Left ventricle myocardium inferior (tissue), 1 donor: Measurements from ENCODE around the gene LIME1. TPM values are rescaled to one million over a fixed set of nuclear protein-coding genes. Genes with fewer than 3 reads are reported as not detected.

Experiments used
- DNase-seq: peaks from one replicate; pipeline ENCODE4 v3.0.0-alpha.2; 2020
- H3K27ac ChIP-seq: fragments of 200-600 bp; replicated peaks from 2 replicates; pipeline ENCODE4 v1.8.0; 2021
- H3K27me3 ChIP-seq: fragments of 200-600 bp; 2 replicates; pipeline ENCODE4 v1.8.0; 2021; ENCODE audit warnings: low read depth
- H3K36me3 ChIP-seq: fragments of 200-600 bp; 2 replicates; pipeline ENCODE4 v1.8.0; 2021
- H3K4me1 ChIP-seq: fragments of 200-600 bp; 2 replicates; pipeline ENCODE4 v1.8.0; 2021
- H3K4me3 ChIP-seq: fragments of 200-600 bp; 2 replicates; pipeline ENCODE4 v1.8.0; 2021; ENCODE audit warnings: mild to moderate bottlenecking, moderate library complexity
- H3K9me3 ChIP-seq: fragments of 200-600 bp; replicated peaks from 2 replicates; pipeline ENCODE4 v1.8.0; 2021
- intact Hi-C: fragments of 100-400 bp; cut with micrococcal nuclease; formaldehyde crosslinking; loops from one replicate; pipeline ENCODE4 v1.11.0; 2022
- total RNA-seq: library from RNA; stranded (reverse); fragmentation: NEBNext Ultra II Directional; extraction: Animal tissue kit (Norgen Biotek cat#: 25700); gene quantifications from one replicate; pipeline ENCODE4 v1.2.1, GENCODE V29; 2021
- TF ChIP-seq, protein P1 (sequence below): fragments of 200-600 bp; IDR thresholded peaks from 2 replicates; pipeline ENCODE4 v1.8.0; 2021; ENCODE audit warnings: antibody characterized with exemption, mild to moderate bottlenecking, borderline replicate concordance
- donor health status: DM: no; HTN: yes; CAD: no; lungs with severe emphysema.

LIME1 gene
- total RNA-seq, 1 donor from 2014 or later: 3.4 TPM

DNA sequence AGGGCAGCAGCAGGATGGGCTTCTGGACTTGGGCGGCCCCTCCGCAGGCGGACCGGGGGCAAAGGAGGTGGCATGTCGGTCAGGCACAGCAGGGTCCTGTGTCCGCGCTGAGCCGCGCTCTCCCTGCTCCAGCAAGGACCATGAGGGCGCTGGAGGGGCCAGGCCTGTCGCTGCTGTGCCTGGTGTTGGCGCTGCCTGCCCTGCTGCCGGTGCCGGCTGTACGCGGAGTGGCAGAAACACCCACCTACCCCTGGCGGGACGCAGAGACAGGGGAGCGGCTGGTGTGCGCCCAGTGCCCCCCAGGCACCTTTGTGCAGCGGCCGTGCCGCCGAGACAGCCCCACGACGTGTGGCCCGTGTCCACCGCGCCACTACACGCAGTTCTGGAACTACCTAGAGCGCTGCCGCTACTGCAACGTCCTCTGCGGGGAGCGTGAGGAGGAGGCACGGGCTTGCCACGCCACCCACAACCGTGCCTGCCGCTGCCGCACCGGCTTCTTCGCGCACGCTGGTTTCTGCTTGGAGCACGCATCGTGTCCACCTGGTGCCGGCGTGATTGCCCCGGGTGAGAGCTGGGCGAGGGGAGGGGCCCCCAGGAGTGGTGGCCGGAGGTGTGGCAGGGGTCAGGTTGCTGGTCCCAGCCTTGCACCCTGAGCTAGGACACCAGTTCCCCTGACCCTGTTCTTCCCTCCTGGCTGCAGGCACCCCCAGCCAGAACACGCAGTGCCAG is 39.7 kb upstream of the LIME1 start, which contains the start of gene TNFRSF6B:
TSS of gene TNFRSF6B (plus strand) at position 25 of the 729 bp plus-strand sequence. CDS start at position 141, 116 bp downstream.
- H3K27me3 ChIP-seq: no peaks in the 10 kb centered on the region
- DNase-seq: no peak
- H3K9me3 ChIP-seq: no peaks in the 10 kb centered on the region
- intact Hi-C loops: no loop called here
- H3K27ac ChIP-seq: peak within 1 kb of the TSS; percentile 71
- TF ChIP-seq, protein P1, sequence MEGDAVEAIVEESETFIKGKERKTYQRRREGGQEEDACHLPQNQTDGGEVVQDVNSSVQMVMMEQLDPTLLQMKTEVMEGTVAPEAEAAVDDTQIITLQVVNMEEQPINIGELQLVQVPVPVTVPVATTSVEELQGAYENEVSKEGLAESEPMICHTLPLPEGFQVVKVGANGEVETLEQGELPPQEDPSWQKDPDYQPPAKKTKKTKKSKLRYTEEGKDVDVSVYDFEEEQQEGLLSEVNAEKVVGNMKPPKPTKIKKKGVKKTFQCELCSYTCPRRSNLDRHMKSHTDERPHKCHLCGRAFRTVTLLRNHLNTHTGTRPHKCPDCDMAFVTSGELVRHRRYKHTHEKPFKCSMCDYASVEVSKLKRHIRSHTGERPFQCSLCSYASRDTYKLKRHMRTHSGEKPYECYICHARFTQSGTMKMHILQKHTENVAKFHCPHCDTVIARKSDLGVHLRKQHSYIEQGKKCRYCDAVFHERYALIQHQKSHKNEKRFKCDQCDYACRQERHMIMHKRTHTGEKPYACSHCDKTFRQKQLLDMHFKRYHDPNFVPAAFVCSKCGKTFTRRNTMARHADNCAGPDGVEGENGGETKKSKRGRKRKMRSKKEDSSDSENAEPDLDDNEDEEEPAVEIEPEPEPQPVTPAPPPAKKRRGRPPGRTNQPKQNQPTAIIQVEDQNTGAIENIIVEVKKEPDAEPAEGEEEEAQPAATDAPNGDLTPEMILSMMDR: no peak
- peaks cover 14% of the 10 kb centered on the region for H3K36me3 ChIP-seq
- H3K4me3 ChIP-seq: peak within 1 kb of the TSS; percentile 53
- peaks cover 73% of the 10 kb centered on the region for H3K4me1 ChIP-seq

- Histone ChIP-seq H3K36me3 (peaks cover 14% of the 10 kb centered on the region), H3K27ac (peak overlapping the region; percentile 30)
These were observed 39.1 kb upstream of the LIME1 start for GRCh38 chr20:63697357-63697867.

GRCh38 chr20:63697868-63698545 is 38.5 kb upstream of the LIME1 start:
- no peaks in the 10 kb centered on the region for H3K27me3 ChIP-seq
- no peaks in the 10 kb centered on the region for H3K9me3 ChIP-seq
- no peak overlapping the region for H3K4me3 ChIP-seq
- no peak for DNase-seq
- H3K27ac ChIP-seq: peak overlapping the region; percentile 53
- intact Hi-C loops: no loop called here
- TF ChIP-seq, protein P1: no peak
- peaks cover 70% of the 10 kb centered on the region for H3K4me1 ChIP-seq
- peaks cover 14% of the 10 kb centered on the region for H3K36me3 ChIP-seq

More at GRCh38 chr20:63697357-63697867, 39.1 kb upstream of the LIME1 start:
- TF ChIP-seq, protein P1: no peak
- peak overlapping the region; percentile 53 for H3K4me3 ChIP-seq
- H3K27me3 ChIP-seq: no peaks in the 10 kb centered on the region
- peak; percentile 13 for DNase-seq
- peaks cover 70% of the 10 kb centered on the region for H3K4me1 ChIP-seq
- intact Hi-C loops: no loop called here
- H3K9me3 ChIP-seq: no peaks in the 10 kb centered on the region

DNA sequence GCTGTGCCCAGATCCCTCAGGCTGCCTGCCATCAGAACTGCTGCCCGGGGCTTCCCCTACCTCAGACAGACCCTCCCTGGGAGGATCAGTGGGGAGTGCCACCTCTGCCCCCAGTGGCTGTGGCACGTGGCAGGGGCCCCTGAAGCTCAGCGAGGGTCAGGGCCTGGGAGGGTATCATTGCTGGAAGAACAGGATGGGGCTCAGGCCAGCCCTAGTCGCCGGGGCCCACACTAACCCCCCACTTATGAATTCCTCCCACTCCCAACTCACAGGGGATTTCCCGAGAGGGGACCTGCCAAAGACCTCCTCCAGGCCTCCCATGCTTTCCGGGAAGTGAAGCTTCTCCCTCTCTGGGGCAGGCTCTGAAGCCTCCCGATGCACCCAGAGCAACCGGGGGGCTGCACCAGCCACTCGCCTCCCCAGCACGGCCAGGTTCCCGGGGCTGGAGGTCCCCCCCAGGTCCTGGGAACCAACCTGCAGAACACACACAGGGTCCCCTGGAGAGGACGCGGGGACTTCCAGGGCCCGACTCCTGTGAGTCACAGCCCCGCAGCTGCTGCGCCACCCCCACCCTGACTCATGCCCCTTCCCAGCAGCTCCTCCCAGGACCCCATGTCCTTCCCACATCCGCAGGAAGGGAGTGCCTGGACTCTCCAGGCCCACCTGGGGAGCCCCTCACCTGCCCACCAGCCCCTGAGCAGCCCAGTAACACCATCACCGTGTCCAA is 37.6 kb upstream of the LIME1 start:
- intact Hi-C loops: no loop called here

More for the DNA sequence above, 37.6 kb upstream of the LIME1 start:
- TF ChIP-seq, protein P1: no peak
- Histone ChIP-seq H3K4me3 (peak overlapping the region; percentile 13), H3K27ac (peak overlapping the region; percentile 53), H3K9me3 (no peaks in the 10 kb centered on the region), H3K27me3 (no peaks in the 10 kb centered on the region), H3K36me3 (peaks cover 20% of the 10 kb centered on the region), H3K4me1 (peaks cover 70% of the 10 kb centered on the region)
- DNase-seq: no peak
